Fibroblast of villous mesenchyme (primary cell): Measurements from ENCODE around the gene ELMOD3. TPM values are rescaled to one million over a fixed set of nuclear protein-coding genes. Genes with fewer than 3 reads are reported as not detected.

Source experiments
- DNase-seq: peaks from one replicate; pipeline ENCODE4 v3.0.0-alpha.2; 2010; ENCODE audit warnings: low read depth
- H3K4me3 ChIP-seq: 2 replicates; pipeline ENCODE4 v1.5.1; 2011; ENCODE audit warnings: low read depth, mild to moderate bottlenecking, low read length
- CTCF ChIP-seq: IDR thresholded peaks from 2 replicates; pipeline ENCODE4 v1.5.1; 2012; ENCODE audit warnings: low read depth, mild to moderate bottlenecking, low read length; ENCODE audit not compliant: insufficient read depth
- total RNA-seq: library from RNA; depleted of rRNA; stranded (reverse); fragments of >200 nt; gene quantifications from 2 replicates; pipeline ENCODE4 v1.2.3, GENCODE V29; 2012

The ELMOD3 gene
- 15.8 and 19.4 TPM in 2 replicates for total RNA-seq

DNA sequence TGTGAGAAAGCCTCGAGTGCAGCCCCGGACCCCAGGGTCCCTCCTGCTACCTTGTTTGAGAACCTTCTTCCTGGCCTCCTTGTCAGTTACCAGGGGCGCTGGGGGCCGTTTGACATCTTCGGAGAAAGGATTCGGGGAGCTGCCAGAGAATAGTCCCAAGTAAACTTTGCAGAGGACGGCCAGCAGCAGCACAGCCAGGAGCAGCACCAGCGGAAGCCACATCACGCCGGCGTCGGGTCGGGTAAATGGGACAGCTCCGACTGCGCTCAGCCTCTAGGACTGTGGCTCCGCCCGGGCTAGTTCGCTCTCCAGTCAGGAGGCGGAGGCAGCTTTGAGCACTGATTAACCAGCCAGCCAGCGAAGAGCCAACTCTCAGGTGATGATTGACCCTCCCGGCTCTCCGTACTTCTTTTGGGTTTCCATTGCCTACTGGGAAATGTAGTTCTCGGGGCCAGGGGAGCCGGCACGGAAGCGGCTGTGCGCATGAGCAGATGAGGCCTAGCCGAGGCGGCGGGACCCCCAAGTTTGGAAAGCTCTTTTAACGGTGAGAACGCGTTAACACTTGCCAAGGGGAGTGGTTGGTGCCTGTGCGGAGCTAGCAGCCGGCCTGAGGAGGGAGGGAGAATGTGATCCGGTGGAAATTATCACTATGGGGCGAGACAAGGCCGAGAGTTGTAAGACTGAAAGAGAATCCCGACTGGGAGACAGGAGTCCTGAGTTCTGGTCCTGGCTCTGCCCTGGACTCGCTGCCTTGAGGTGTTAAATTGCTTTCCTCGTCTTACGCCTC, at the start of gene ELMOD3, which contains the start of gene RETSAT:
TSS of gene ELMOD3 (plus strand) at position 484 of the 787 bp plus-strand sequence. CDS start 2,430 bp downstream, outside the sequence.
TSS of gene RETSAT (minus strand) at position 243 of the 787 bp plus-strand sequence. CDS start at position 222, 21 bp downstream.
- TF ChIP-seq CTCF, result no peak
- peak; percentile 100 for DNase-seq
- H3K4me3 ChIP-seq, result peak within 1 kb of the TSS; percentile 88

- no peak for TF ChIP-seq CTCF
- no peak for DNase-seq
- no peak overlapping the region for H3K4me3 ChIP-seq
Measured at GRCh38 chr2:85307527-85307897, 47.1 kb upstream of the ELMOD3 start.

DNA sequence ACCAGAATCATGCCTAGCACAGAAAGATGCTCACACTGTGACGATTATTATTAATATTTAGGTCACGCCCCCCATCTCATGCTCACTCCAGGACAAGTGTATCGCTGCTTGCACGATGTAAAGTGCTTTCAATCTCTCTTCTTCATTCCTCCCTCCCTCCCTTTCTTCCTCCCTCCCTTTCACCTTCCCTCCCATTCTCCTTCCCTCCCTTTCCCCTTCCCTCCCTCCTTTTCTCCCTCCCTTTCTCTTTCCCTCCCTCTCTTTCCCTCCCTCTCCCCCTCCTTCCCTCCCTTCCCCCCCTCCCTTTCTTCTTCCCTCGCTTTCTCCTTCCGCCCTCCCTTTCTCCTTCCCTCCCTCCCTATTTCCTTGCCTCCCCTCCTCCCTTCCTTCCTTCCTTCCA, 46.4 kb upstream of the ELMOD3 start:
- no peak overlapping the region for H3K4me3 ChIP-seq
- no peak for TF ChIP-seq CTCF
- DNase-seq, result no peak

DNA sequence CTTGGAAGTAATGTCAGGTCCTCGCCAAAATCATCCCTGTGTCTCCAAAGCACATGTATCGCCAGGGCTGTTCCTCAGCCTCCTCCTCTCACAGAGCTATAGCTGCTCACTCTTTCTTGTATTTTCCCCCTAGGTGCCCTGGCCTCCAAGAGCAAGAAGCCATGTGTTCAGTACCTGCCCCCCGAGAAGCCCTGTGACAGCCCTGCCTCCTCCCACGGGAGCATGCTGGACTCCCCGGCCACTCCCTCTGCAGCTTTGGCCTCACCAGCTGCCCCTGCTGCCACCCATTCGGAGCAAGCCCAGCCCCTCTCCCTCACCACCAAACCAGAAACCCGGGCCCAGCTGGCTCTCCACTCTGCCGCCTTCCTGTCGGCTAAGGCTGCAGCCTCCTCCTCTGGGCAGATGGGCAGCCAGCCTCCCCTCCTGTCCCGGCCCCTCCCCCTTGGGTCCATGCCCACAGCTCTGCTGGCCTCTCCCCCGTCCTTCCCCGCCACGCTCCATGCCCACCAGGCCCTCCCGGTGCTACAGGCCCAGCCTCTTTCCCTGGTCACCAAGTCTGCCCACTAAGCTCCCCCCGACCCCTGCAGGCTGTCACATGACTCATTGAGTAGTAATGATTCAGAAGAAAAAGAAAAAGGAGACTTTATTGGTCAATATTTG, 45.5 kb upstream of the ELMOD3 start:
- H3K4me3 ChIP-seq, result no peak overlapping the region
- TF ChIP-seq CTCF, result no peak
- DNase-seq, result peak; percentile 47

- no peak overlapping the region for H3K4me3 ChIP-seq
Measured at GRCh38 chr2:85309699-85310321, 44.8 kb upstream of the ELMOD3 start.

DNA sequence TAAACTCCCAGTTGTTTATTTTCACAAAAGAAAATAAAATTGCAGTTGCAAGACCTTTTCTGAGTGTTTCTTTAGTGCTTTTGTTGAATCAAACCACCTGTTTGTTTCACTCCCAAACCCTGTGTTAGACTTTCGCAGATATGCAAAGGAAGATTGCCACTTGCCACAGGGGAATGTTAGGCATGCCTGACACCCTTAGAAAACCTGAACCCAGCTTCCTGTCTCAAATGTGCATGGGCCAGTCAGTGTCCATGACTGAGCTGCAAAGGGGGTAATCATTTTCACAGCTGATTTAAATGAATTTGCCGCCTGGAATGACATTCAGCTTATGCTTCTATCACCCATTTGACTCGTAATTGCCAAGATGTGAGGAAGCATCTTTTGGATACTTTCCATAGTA, 44.2 kb upstream of the ELMOD3 start:
- DNase-seq, result no peak
- TF ChIP-seq CTCF, result no peak
- H3K4me3 ChIP-seq, result no peak overlapping the region

More at GRCh38 chr2:85309699-85310321, 44.8 kb upstream of the ELMOD3 start:
- DNase-seq, result no peak
- no peak for TF ChIP-seq CTCF
